Transverse colon (tissue), 3 donors: ENCODE data around the gene CORO2A.

Experiments
- POLR2A ChIP-seq: fragments of 450-650 bp; IDR thresholded peaks from one replicate; pipeline ENCODE4 v1.6.1; 2016; ENCODE audit warnings: antibody characterized with exemption, mild to moderate bottlenecking, moderate library complexity
- TF ChIP-seq, protein P1 (sequence below), 5 experiments: fragments of 200-600 bp in 3 of 5; fragments of 450-650 bp in 2 of 5; sonication (generic) in 3 of 5; IDR thresholded peaks; 1 replicate in 2 of 5; 2 replicates in 3 of 5; pipeline ENCODE4 v1.5.1; 2016 to 2017; ENCODE audit warnings: antibody characterized with exemption in 5 of 5, inconsistent platforms in 3 of 5, mild to moderate bottlenecking in 2 of 5, moderate library complexity in 1 of 5

DNA sequence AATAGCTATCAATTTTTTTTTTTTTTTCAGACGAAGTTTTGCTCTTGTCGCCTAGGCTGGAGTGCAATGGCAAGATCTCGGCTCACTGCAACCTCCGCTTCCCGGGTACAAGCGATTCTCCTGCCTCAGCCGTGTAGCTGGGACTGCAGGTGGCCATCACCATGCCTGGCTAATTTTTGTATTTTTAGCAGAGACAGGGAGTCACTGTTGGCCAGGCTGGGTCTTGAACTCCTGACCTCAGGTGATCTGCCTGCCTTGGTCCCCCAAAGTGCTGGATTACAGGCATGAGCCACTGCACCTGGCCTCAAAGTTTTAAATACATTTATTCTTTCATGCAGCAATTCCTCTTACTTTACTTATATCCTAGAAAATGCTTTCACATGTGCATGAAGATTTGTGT lies 91.0 kb downstream of the CORO2A start:
- no peak for TF ChIP-seq POLR2A
- TF ChIP-seq, protein P1, sequence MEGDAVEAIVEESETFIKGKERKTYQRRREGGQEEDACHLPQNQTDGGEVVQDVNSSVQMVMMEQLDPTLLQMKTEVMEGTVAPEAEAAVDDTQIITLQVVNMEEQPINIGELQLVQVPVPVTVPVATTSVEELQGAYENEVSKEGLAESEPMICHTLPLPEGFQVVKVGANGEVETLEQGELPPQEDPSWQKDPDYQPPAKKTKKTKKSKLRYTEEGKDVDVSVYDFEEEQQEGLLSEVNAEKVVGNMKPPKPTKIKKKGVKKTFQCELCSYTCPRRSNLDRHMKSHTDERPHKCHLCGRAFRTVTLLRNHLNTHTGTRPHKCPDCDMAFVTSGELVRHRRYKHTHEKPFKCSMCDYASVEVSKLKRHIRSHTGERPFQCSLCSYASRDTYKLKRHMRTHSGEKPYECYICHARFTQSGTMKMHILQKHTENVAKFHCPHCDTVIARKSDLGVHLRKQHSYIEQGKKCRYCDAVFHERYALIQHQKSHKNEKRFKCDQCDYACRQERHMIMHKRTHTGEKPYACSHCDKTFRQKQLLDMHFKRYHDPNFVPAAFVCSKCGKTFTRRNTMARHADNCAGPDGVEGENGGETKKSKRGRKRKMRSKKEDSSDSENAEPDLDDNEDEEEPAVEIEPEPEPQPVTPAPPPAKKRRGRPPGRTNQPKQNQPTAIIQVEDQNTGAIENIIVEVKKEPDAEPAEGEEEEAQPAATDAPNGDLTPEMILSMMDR (IDR thresholded peaks at IDR 0.05), result no peak
